Measurements from ENCODE around the gene LMNB1. TPM values are rescaled to one million over a fixed set of nuclear protein-coding genes. Genes with fewer than 3 reads are reported as not detected.
"Not testable (repeated sequence)": the region's sequence is repeated elsewhere in the genome, so short reads cannot be mapped to it uniquely, and the experiment has no call there.

LMNB1 gene
- polyA plus RNA-seq, 3 donors = 18.0 to 33.0 (median 28.2) TPM

- no peaks in the 10 kb centered on the region for H3K27me3 Mint-ChIP-seq (ENCODE audit: low read depth in 3 of 3)
- no peaks in the 10 kb centered on the region for H3K4me1 ChIP-seq (ENCODE audit: control insufficient read depth in 1 of 2, insufficient read depth in 2 of 2, low read length in 2 of 2)
- H3K27me3 ChIP-seq (ENCODE audit: control insufficient read depth in 2 of 2, insufficient read depth in 2 of 2, low read length in 2 of 2) = no peaks in the 10 kb centered on the region
- TF ChIP-seq CTCF (IDR thresholded peaks at IDR 0.05) = no peak
- peaks cover 64 to 74% of the 10 kb centered on the region in 2 donors for H3K36me3 Mint-ChIP-seq
- H3K4me1 Mint-ChIP-seq = no peaks in the 10 kb centered on the region
- peaks cover 29% of the 10 kb centered on the region for H3K79me2 ChIP-seq (ENCODE audit: insufficient read depth, low read length)
- no peak overlapping the region for H2AFZ ChIP-seq (ENCODE audit: insufficient read depth, low read depth, low read length, poor library complexity, severe bottlenecking)
- H3K36me3 ChIP-seq (replicated peaks in 1 of 2; ENCODE audit: control insufficient read depth in 1 of 2, insufficient read depth in 2 of 2, low read length in 2 of 2) = peaks cover 42 to 64% of the 10 kb centered on the region in 2 donors
- H3K9ac ChIP-seq (ENCODE audit: insufficient read depth, low read length, poor library complexity, severe bottlenecking) = no peak overlapping the region
- no peaks in the 10 kb centered on the region for H4K20me1 ChIP-seq (ENCODE audit: insufficient read depth, low read length)
- no peak overlapping the region for H3K4me2 ChIP-seq (replicated peaks; ENCODE audit: extremely low read depth, low read length, poor library complexity, severe bottlenecking)
- peaks cover 0 to 2% (median 0%) of the 10 kb centered on the region in 7 donors for H3K9me3 Mint-ChIP-seq
- DNase-seq = no peak
- H3K27ac Mint-ChIP-seq = peak overlapping the region in 1 of 7 donors; percentile 38
- H3K9me3 ChIP-seq (replicated peaks in 1 of 2; ENCODE audit: control insufficient read depth in 1 of 2, insufficient read depth in 1 of 2, low read length in 2 of 2) = no peaks in the 10 kb centered on the region
- intact Hi-C loops (cut with micrococcal nuclease) = no loop called here
- no peak overlapping the region for H3K4me3 ChIP-seq (replicated peaks in 1 of 3; ENCODE audit: low read depth in 2 of 3, low read length in 3 of 3)
- no peak overlapping the region for H3K4me3 Mint-ChIP-seq
- H3K27ac ChIP-seq (ENCODE audit: low read depth in 1 of 2, low read length in 2 of 2) = peak overlapping the region in 1 of 2 donors; percentile 13
- 67% methylated on average over 3 of the region's 7 CpGs for WGBS (ENCODE audit: insufficient coverage)
These were observed 61.1 kb downstream of the LMNB1 start for GRCh38 chr5:126837906-126838539.

GRCh38 chr5:126839407-126839806 is 62.5 kb downstream of the LMNB1 start:
- DNase-seq; H3K4me2 ChIP-seq (replicated peaks; ENCODE audit: extremely low read depth, low read length, poor library complexity, severe bottlenecking); H3K27me3 Mint-ChIP-seq (ENCODE audit: low read depth in 3 of 3); H3K4me1 Mint-ChIP-seq; H4K20me1 ChIP-seq (ENCODE audit: insufficient read depth, low read length); H3K4me1 ChIP-seq (ENCODE audit: control insufficient read depth in 1 of 2, insufficient read depth in 2 of 2, low read length in 2 of 2); H3K4me3 ChIP-seq (replicated peaks in 1 of 3; ENCODE audit: low read depth in 2 of 3, low read length in 3 of 3); H3K9me3 ChIP-seq (replicated peaks in 1 of 2; ENCODE audit: control insufficient read depth in 1 of 2, insufficient read depth in 1 of 2, low read length in 2 of 2); H3K27me3 ChIP-seq (ENCODE audit: control insufficient read depth in 2 of 2, insufficient read depth in 2 of 2, low read length in 2 of 2); H3K9ac ChIP-seq (ENCODE audit: insufficient read depth, low read length, poor library complexity, severe bottlenecking); intact Hi-C loops (cut with micrococcal nuclease); H3K4me3 Mint-ChIP-seq; H3K9me3 Mint-ChIP-seq; H3K27ac ChIP-seq (ENCODE audit: low read depth in 1 of 2, low read length in 2 of 2); H2AFZ ChIP-seq (ENCODE audit: insufficient read depth, low read depth, low read length, poor library complexity, severe bottlenecking): not testable (repeated sequence)
- H3K27ac Mint-ChIP-seq = peak overlapping the region; percentile 3 to 73 (median 46)
- peaks cover 51 to 62% of the 10 kb centered on the region in 2 donors for H3K36me3 Mint-ChIP-seq
- peaks cover 28 to 50% of the 10 kb centered on the region in 2 donors for H3K36me3 ChIP-seq (replicated peaks in 1 of 2; ENCODE audit: control insufficient read depth in 1 of 2, insufficient read depth in 2 of 2, low read length in 2 of 2)
- 96% methylated on average over 5 of the region's 7 CpGs for WGBS (ENCODE audit: insufficient coverage)
- H3K79me2 ChIP-seq (ENCODE audit: insufficient read depth, low read length) = peaks cover 15% of the 10 kb centered on the region

GRCh38 chr5:126843375-126843774 is 66.4 kb downstream of the LMNB1 start:
- H3K9ac ChIP-seq (ENCODE audit: insufficient read depth, low read length, poor library complexity, severe bottlenecking); H3K27me3 Mint-ChIP-seq (ENCODE audit: low read depth in 3 of 3); H4K20me1 ChIP-seq (ENCODE audit: insufficient read depth, low read length); H3K4me2 ChIP-seq (replicated peaks; ENCODE audit: extremely low read depth, low read length, poor library complexity, severe bottlenecking); DNase-seq; H3K9me3 ChIP-seq (replicated peaks in 1 of 2; ENCODE audit: control insufficient read depth in 1 of 2, insufficient read depth in 1 of 2, low read length in 2 of 2); H3K4me3 Mint-ChIP-seq; H3K27me3 ChIP-seq (ENCODE audit: control insufficient read depth in 2 of 2, insufficient read depth in 2 of 2, low read length in 2 of 2); H3K79me2 ChIP-seq (ENCODE audit: insufficient read depth, low read length); intact Hi-C loops (cut with micrococcal nuclease); H3K4me3 ChIP-seq (replicated peaks in 1 of 3; ENCODE audit: low read depth in 2 of 3, low read length in 3 of 3); H2AFZ ChIP-seq (ENCODE audit: insufficient read depth, low read depth, low read length, poor library complexity, severe bottlenecking); H3K9me3 Mint-ChIP-seq; H3K27ac ChIP-seq (ENCODE audit: low read depth in 1 of 2, low read length in 2 of 2); H3K4me1 ChIP-seq (ENCODE audit: control insufficient read depth in 1 of 2, insufficient read depth in 2 of 2, low read length in 2 of 2): not testable (repeated sequence)
- peaks cover 3 to 10% of the 10 kb centered on the region in 2 donors for H3K36me3 ChIP-seq (replicated peaks in 1 of 2; ENCODE audit: control insufficient read depth in 1 of 2, insufficient read depth in 2 of 2, low read length in 2 of 2)
- Mint-ChIP-seq H3K36me3 (peaks cover 18 to 36% of the 10 kb centered on the region in 2 donors), H3K27ac (peak overlapping the region; percentile 7 to 84 (median 58)), H3K4me1 (peaks cover 31% of the 10 kb centered on the region)
- 94% methylated on average over 6 of the region's 11 CpGs for WGBS (ENCODE audit: insufficient coverage)

- DNase-seq = peak; percentile 46 to 54 (median 52)
- peak overlapping the region; percentile 25 to 70 for H3K27ac ChIP-seq (ENCODE audit: low read depth in 1 of 2, low read length in 2 of 2)
- H3K79me2 ChIP-seq (ENCODE audit: insufficient read depth, low read length); H3K9ac ChIP-seq (ENCODE audit: insufficient read depth, low read length, poor library complexity, severe bottlenecking); H3K27me3 ChIP-seq (ENCODE audit: control insufficient read depth in 2 of 2, insufficient read depth in 2 of 2, low read length in 2 of 2); H3K27me3 Mint-ChIP-seq (ENCODE audit: low read depth in 3 of 3); H3K36me3 ChIP-seq (replicated peaks in 1 of 2; ENCODE audit: control insufficient read depth in 1 of 2, insufficient read depth in 2 of 2, low read length in 2 of 2); intact Hi-C loops (cut with micrococcal nuclease); H3K9me3 ChIP-seq (replicated peaks in 1 of 2; ENCODE audit: control insufficient read depth in 1 of 2, insufficient read depth in 1 of 2, low read length in 2 of 2); H3K4me1 ChIP-seq (ENCODE audit: control insufficient read depth in 1 of 2, insufficient read depth in 2 of 2, low read length in 2 of 2); H3K9me3 Mint-ChIP-seq; H4K20me1 ChIP-seq (ENCODE audit: insufficient read depth, low read length): not testable (repeated sequence)
- H3K4me3 Mint-ChIP-seq = peak overlapping the region; percentile 43 to 77
- peak overlapping the region; percentile 70 for H3K4me2 ChIP-seq (replicated peaks; ENCODE audit: extremely low read depth, low read length, poor library complexity, severe bottlenecking)
- peaks cover 36% of the 10 kb centered on the region for H3K4me1 Mint-ChIP-seq
- peaks cover 6 to 22% of the 10 kb centered on the region in 2 donors for H3K36me3 Mint-ChIP-seq
- H3K4me3 ChIP-seq (replicated peaks in 1 of 3; ENCODE audit: low read depth in 2 of 3, low read length in 3 of 3) = peak overlapping the region in 2 of 3 experiments; percentile 4 to 52
- 5% methylated on average over 12 of the region's 14 CpGs for WGBS (ENCODE audit: insufficient coverage)
- H3K27ac Mint-ChIP-seq = peak overlapping the region; percentile 60 to 90 (median 86)
- peak overlapping the region; percentile 65 for H2AFZ ChIP-seq (ENCODE audit: insufficient read depth, low read depth, low read length, poor library complexity, severe bottlenecking)
These were observed 68.6 kb downstream of the LMNB1 start for GRCh38 chr5:126845470-126846070.

All from CD14-positive monocyte (primary cell).